Measurements from ENCODE around the gene MCM5.

MCM5 gene

GRCh38 chr22:35445933-35446332 lies 46.0 kb downstream of the MCM5 start:
- Histone ChIP-seq H3K27ac (ENCODE audit: low read depth, low read length) (no peak overlapping the region), H3K4me1 (ENCODE audit: control insufficient read depth, low read length) (peaks cover 9% of the 10 kb centered on the region), H3K4me2 (ENCODE audit: low read length) (no peak overlapping the region), H3K27me3 (ENCODE audit: control insufficient read depth, low read length) (no peaks in the 10 kb centered on the region), H3K36me3 (ENCODE audit: control insufficient read depth, low read length) (peaks cover 2% of the 10 kb centered on the region; the same call in 1 of the 2 replicates), H3K4me3 (ENCODE audit: low read length) (no peak overlapping the region), H3K9me2 (replicated peaks; ENCODE audit: control insufficient read depth, low read length) (no peaks in the 10 kb centered on the region), H4K20me1 (ENCODE audit: control insufficient read depth, insufficient read depth, low read depth, low read length) (no peaks in the 10 kb centered on the region), H3K9me3 (ENCODE audit: control insufficient read depth, insufficient read depth, low read length) (no peaks in the 10 kb centered on the region), H3F3A (ENCODE audit: control insufficient read depth, insufficient read depth) (no peaks in the 10 kb centered on the region), H3K79me2 (ENCODE audit: control insufficient read depth, low read length) (no peaks in the 10 kb centered on the region)
- TF ChIP-seq CTCF (IDR thresholded peaks at IDR 0.05; ENCODE audit: low read depth, low read length, poor library complexity, severe bottlenecking), result no peak
- no peak for TF ChIP-seq EZH2phosphoT487 (IDR thresholded peaks at IDR 0.05; ENCODE audit: borderline replicate concordance, low read length)

DNA sequence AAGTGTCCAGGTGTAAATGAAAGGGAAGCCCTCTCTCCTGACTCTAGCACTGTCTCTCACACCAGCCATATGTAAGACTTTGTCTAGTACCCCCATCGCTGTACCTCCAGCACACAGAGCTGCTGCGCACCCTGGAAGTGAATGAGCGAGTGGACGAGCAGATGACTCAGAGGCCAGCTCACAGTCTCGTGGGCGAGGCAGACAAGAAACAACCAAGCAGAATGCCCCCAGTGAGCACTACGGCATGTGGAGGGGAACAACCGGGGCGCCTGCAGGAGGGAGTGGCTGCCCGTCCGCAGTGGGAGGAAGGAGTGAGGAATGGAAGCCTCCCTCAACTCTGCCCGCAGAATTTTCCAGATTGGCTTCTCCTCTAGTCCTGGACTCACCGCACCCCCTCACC lies 46.4 kb downstream of the MCM5 start:
- no peaks in the 10 kb centered on the region for H3K9me2 ChIP-seq (replicated peaks; ENCODE audit: control insufficient read depth, low read length)
- no peaks in the 10 kb centered on the region for H3K27me3 ChIP-seq (ENCODE audit: control insufficient read depth, low read length)
- no peaks in the 10 kb centered on the region for H3F3A ChIP-seq (ENCODE audit: control insufficient read depth, insufficient read depth)
- H3K36me3 ChIP-seq (ENCODE audit: control insufficient read depth, low read length), result peaks cover 2% of the 10 kb centered on the region; the same call in 1 of the 2 replicates
- no peaks in the 10 kb centered on the region for H3K79me2 ChIP-seq (ENCODE audit: control insufficient read depth, low read length)
- no peak overlapping the region for H3K4me3 ChIP-seq (ENCODE audit: low read length)
- TF ChIP-seq CTCF (IDR thresholded peaks at IDR 0.05; ENCODE audit: low read depth, low read length, poor library complexity, severe bottlenecking) (no peak), EZH2phosphoT487 (IDR thresholded peaks at IDR 0.05; ENCODE audit: borderline replicate concordance, low read length) (no peak)
- no peak overlapping the region for H3K4me2 ChIP-seq (ENCODE audit: low read length)
- H4K20me1 ChIP-seq (ENCODE audit: control insufficient read depth, insufficient read depth, low read depth, low read length), result no peaks in the 10 kb centered on the region
- no peaks in the 10 kb centered on the region for H3K9me3 ChIP-seq (ENCODE audit: control insufficient read depth, insufficient read depth, low read length)
- H3K27ac ChIP-seq (ENCODE audit: low read depth, low read length), result no peak overlapping the region
- H3K4me1 ChIP-seq (ENCODE audit: control insufficient read depth, low read length), result peaks cover 9% of the 10 kb centered on the region

DNA sequence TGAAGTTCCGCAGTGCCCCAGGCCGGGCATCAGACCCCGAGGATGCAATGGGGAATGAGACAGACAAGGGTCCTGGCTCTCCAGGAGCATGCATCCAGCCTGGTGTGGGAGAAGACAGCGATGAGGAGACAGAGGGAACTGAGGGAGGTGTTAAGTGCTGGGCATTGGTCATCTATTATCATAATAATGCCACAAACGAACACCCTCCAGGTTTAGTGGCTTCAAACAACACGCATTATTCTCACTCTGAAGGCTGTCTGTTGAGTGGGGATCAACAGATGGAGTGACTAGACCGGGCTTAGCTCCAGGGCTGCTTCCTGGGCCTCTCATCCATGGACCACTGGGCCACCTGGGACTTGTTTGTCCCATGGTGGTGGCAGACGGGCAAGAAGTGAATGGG lies 48.6 kb downstream of the MCM5 start:
- no peaks in the 10 kb centered on the region for H3F3A ChIP-seq (ENCODE audit: control insufficient read depth, insufficient read depth)
- peaks cover 2% of the 10 kb centered on the region; the same call in 1 of the 2 replicates for H3K36me3 ChIP-seq (ENCODE audit: control insufficient read depth, low read length)
- H3K4me3 ChIP-seq (ENCODE audit: low read length), result no peak overlapping the region
- no peak overlapping the region for H3K27ac ChIP-seq (ENCODE audit: low read depth, low read length)
- TF ChIP-seq EZH2phosphoT487 (IDR thresholded peaks at IDR 0.05; ENCODE audit: borderline replicate concordance, low read length), result no peak
- peaks cover 9% of the 10 kb centered on the region for H3K4me1 ChIP-seq (ENCODE audit: control insufficient read depth, low read length)
- H3K79me2 ChIP-seq (ENCODE audit: control insufficient read depth, low read length), result no peaks in the 10 kb centered on the region
- H4K20me1 ChIP-seq (ENCODE audit: control insufficient read depth, insufficient read depth, low read depth, low read length), result no peaks in the 10 kb centered on the region
- no peaks in the 10 kb centered on the region for H3K27me3 ChIP-seq (ENCODE audit: control insufficient read depth, low read length)
- no peaks in the 10 kb centered on the region for H3K9me2 ChIP-seq (replicated peaks; ENCODE audit: control insufficient read depth, low read length)
- no peak overlapping the region for H3K4me2 ChIP-seq (ENCODE audit: low read length)
- H3K9me3 ChIP-seq (ENCODE audit: control insufficient read depth, insufficient read depth, low read length), result no peaks in the 10 kb centered on the region

DNA sequence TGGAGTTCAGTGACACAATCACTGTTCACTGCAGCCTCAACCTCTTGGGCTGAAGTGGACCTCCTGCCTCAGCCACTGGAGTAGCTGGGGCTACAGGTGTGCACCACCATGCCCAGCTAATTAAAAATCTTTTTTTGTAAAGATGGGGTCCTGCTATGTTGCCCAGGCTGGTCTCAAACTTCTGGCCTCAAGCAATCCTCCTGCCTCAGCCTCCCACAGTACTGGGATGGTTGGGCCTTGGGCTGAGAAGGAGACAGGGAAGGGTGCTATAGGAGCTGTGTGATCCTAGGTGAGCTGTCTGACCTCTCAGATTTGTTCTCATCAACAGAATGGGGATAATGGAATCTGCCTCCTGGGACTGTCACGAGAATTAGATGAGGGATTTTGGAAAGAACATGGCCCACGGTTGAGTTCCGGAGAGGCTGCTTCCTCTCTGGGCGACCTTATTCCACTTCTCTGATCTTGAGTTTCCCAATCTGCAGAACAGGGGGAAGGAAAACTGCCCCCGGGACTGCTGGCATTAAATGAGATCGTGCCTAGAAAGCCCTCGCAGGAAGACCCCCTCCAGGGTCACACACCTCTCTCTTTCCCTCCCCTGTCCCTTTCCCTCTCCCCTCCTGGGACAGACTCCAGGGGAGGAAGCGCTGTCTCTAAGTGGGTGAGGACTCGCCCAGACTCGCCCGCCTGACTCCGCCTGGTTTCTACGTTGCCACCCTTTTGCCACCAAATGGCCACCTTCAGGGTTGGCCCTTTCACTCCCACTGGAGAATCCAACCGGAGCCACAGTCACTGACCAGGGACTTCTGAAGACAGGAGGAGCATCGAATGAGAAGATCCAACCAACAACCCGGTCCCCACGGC lies 50.1 kb downstream of the MCM5 start:
- no peaks in the 10 kb centered on the region for H3K9me3 ChIP-seq (ENCODE audit: control insufficient read depth, insufficient read depth, low read length)
- H3K79me2 ChIP-seq (ENCODE audit: control insufficient read depth, low read length), result no peaks in the 10 kb centered on the region
- no peaks in the 10 kb centered on the region for H3K9me2 ChIP-seq (replicated peaks; ENCODE audit: control insufficient read depth, low read length)
- no peaks in the 10 kb centered on the region for H4K20me1 ChIP-seq (ENCODE audit: control insufficient read depth, insufficient read depth, low read depth, low read length)
- H3F3A ChIP-seq (ENCODE audit: control insufficient read depth, insufficient read depth), result no peaks in the 10 kb centered on the region
- no peak overlapping the region for H3K4me3 ChIP-seq (ENCODE audit: low read length)
- H3K4me2 ChIP-seq (ENCODE audit: low read length), result no peak overlapping the region
- TF ChIP-seq EZH2phosphoT487 (IDR thresholded peaks at IDR 0.05; ENCODE audit: borderline replicate concordance, low read length), result no peak
- no peak for TF ChIP-seq CTCF (IDR thresholded peaks at IDR 0.05; ENCODE audit: low read depth, low read length, poor library complexity, severe bottlenecking)
- H3K27ac ChIP-seq (ENCODE audit: low read depth, low read length), result no peak overlapping the region
- peaks cover 9% of the 10 kb centered on the region for H3K4me1 ChIP-seq (ENCODE audit: control insufficient read depth, low read length)
- peaks cover 2% of the 10 kb centered on the region; the same call in 1 of the 2 replicates for H3K36me3 ChIP-seq (ENCODE audit: control insufficient read depth, low read length)
- no peaks in the 10 kb centered on the region for H3K27me3 ChIP-seq (ENCODE audit: control insufficient read depth, low read length)
